Ishikawa (cell line): ENCODE measurements around the gene C3orf62.

Experiments used
- CEBPB ChIP-seq: IDR thresholded peaks from 2 replicates; pipeline ENCODE4 v1.6.1; 2012
- CREB1 ChIP-seq: IDR thresholded peaks from 2 replicates; pipeline ENCODE4 v1.6.1; 2012; ENCODE audit warnings: low read depth
- EGR1 ChIP-seq: IDR thresholded peaks from 2 replicates; pipeline ENCODE4 v1.6.1; 2012
- EP300 ChIP-seq: IDR thresholded peaks from 2 replicates; pipeline ENCODE4 v1.6.1; 2012; ENCODE audit warnings: borderline replicate concordance
- FOXM1 ChIP-seq: IDR thresholded peaks from 2 replicates; pipeline ENCODE4 v1.6.1; 2012; ENCODE audit warnings: low read depth, borderline replicate concordance
- MAX ChIP-seq: IDR thresholded peaks from 2 replicates; pipeline ENCODE4 v1.6.1; 2012
- NFIC ChIP-seq: IDR thresholded peaks from 2 replicates; pipeline ENCODE4 v1.6.1; 2012
- RAD21 ChIP-seq: IDR thresholded peaks from 2 replicates; pipeline ENCODE4 v1.6.1; 2012; ENCODE audit warnings: low read depth
- REST ChIP-seq: IDR thresholded peaks from 2 replicates; pipeline ENCODE4 v1.6.1; 2012; ENCODE audit warnings: low read depth, mild to moderate bottlenecking
- TAF1 ChIP-seq: IDR thresholded peaks from 2 replicates; pipeline ENCODE4 v1.6.1; 2012; ENCODE audit warnings: low read depth, mild to moderate bottlenecking
- TCF12 ChIP-seq: IDR thresholded peaks from 2 replicates; pipeline ENCODE4 v1.6.1; 2012; ENCODE audit warnings: low read depth
- TEAD4 ChIP-seq: IDR thresholded peaks from 2 replicates; pipeline ENCODE4 v1.6.1; 2012
- USF1 ChIP-seq: IDR thresholded peaks from 2 replicates; pipeline ENCODE4 v1.6.1; 2012
- YY1 ChIP-seq: IDR thresholded peaks from 2 replicates; pipeline ENCODE4 v1.6.1; 2012; ENCODE audit warnings: low read depth
- ZBTB7A ChIP-seq: IDR thresholded peaks from 2 replicates; pipeline ENCODE4 v1.6.1; 2012; ENCODE audit warnings: low read depth

The C3orf62 gene

GRCh38 chr3:49269443-49270155 is 7.4 kb downstream of the C3orf62 start:
- no peak for TF ChIP-seq YY1
- no peak for TF ChIP-seq TCF12
- no peak for TF ChIP-seq CEBPB
- no peak for TF ChIP-seq TEAD4
- no peak for TF ChIP-seq FOXM1
- no peak for TF ChIP-seq NFIC

GRCh38 chr3:49266410-49267095 is 10.5 kb downstream of the C3orf62 start:
- TF ChIP-seq FOXM1 (no peak), CREB1 (no peak), RAD21 (no peak), EGR1 (no peak), CEBPB (no peak), EP300 (no peak), YY1 (no peak), USF1 (no peak), TEAD4 (no peak), MAX (no peak), NFIC (no peak), TAF1 (no peak), TCF12 (no peak), REST (no peak), ZBTB7A (no peak)

GRCh38 chr3:49265661-49266386 is 11.2 kb downstream of the C3orf62 start:
- TF ChIP-seq MAX (no peak), NFIC (no peak)

GRCh38 chr3:49263159-49263889 is 13.7 kb downstream of the C3orf62 start:
- TF ChIP-seq REST = no peak
- TF ChIP-seq USF1 = no peak
- TF ChIP-seq YY1 = no peak
- no peak for TF ChIP-seq TEAD4
- no peak for TF ChIP-seq ZBTB7A
- TF ChIP-seq TAF1 = no peak
- TF ChIP-seq TCF12 = no peak
- TF ChIP-seq CEBPB = no peak
- no peak for TF ChIP-seq CREB1
- no peak for TF ChIP-seq FOXM1
- no peak for TF ChIP-seq NFIC
- TF ChIP-seq EGR1 = no peak
- TF ChIP-seq RAD21 = no peak
- TF ChIP-seq MAX = no peak
- TF ChIP-seq EP300 = no peak

- TF ChIP-seq ZBTB7A (no peak), MAX (no peak), TEAD4 (no peak), REST (no peak), NFIC (no peak), CREB1 (no peak)
Measured at GRCh38 chr3:49260806-49261324, 16.2 kb downstream of the C3orf62 start.
